H9 (cell line): ENCODE measurements around the gene TNIP1. TPM values are rescaled to one million over a fixed set of nuclear protein-coding genes. Genes with fewer than 3 reads are reported as not detected.

Experiments used
- DNase-seq: peaks from one replicate; pipeline ENCODE4 v3.0.0-alpha.2; 2017
- H2AFZ ChIP-seq: one replicate; pipeline ENCODE4 v1.6.1; 2013; ENCODE audit warnings: mild to moderate bottlenecking, low read length, control low read depth, moderate library complexity
- H2AK5ac ChIP-seq: 2 replicates; pipeline ENCODE4 v1.6.1; 2013; ENCODE audit warnings: low read length, control low read depth, mixed read lengths; ENCODE audit not compliant: insufficient read length
- H2BK120ac ChIP-seq: one replicate; pipeline ENCODE4 v1.6.1; 2013; ENCODE audit warnings: low read depth, mild to moderate bottlenecking, low read length, control low read depth, inconsistent platforms; ENCODE audit not compliant: poor library complexity, severe bottlenecking
- H2BK12ac ChIP-seq: 2 replicates; pipeline ENCODE4 v1.6.1; 2013; ENCODE audit warnings: low read length, control low read depth, mixed read lengths, low read depth; ENCODE audit not compliant: insufficient read length
- H2BK15ac ChIP-seq: 2 replicates; pipeline ENCODE4 v1.6.1; 2013; ENCODE audit warnings: low read depth, low read length, control low read depth
- H2BK20ac ChIP-seq: one replicate; pipeline ENCODE4 v1.6.1; 2013; ENCODE audit warnings: low read depth, mild to moderate bottlenecking, low read length, control low read depth, inconsistent platforms; ENCODE audit not compliant: poor library complexity, severe bottlenecking
- H2BK5ac ChIP-seq: 2 replicates; pipeline ENCODE4 v1.6.1; 2013; ENCODE audit warnings: low read length, control low read depth, mixed read lengths; ENCODE audit not compliant: insufficient read length
- H3K14ac ChIP-seq: 2 replicates; pipeline ENCODE4 v1.6.1; 2013; ENCODE audit warnings: low read length, control low read depth; ENCODE audit not compliant: insufficient read depth
- H3K18ac ChIP-seq: 2 replicates; pipeline ENCODE4 v1.6.1; 2013; ENCODE audit warnings: low read depth, mild to moderate bottlenecking, mixed read lengths, low read length, control low read depth; ENCODE audit not compliant: insufficient read length
- H3K23ac ChIP-seq: 2 replicates; pipeline ENCODE4 v1.6.1; 2013; ENCODE audit warnings: low read length, control low read depth, mixed read lengths, low read depth; ENCODE audit not compliant: insufficient read length
- H3K23me2 ChIP-seq: 2 replicates; pipeline ENCODE4 v1.6.1; 2013; ENCODE audit warnings: low read depth, mild to moderate bottlenecking, mixed read lengths, low read length, control low read depth; ENCODE audit not compliant: insufficient read length, poor library complexity, severe bottlenecking
- H3K27ac ChIP-seq: 2 replicates; pipeline ENCODE4 v1.5.1; 2013; ENCODE audit warnings: low read length, control low read depth, mixed read lengths, low read depth; ENCODE audit not compliant: insufficient read length
- H3K27me3 ChIP-seq: 2 replicates; pipeline ENCODE4 v1.6.1; 2013; ENCODE audit warnings: low read length, control low read depth, inconsistent platforms; ENCODE audit not compliant: insufficient read depth
- H3K4ac ChIP-seq: 2 replicates; pipeline ENCODE4 v1.6.1; 2013; ENCODE audit warnings: low read depth, mild to moderate bottlenecking, control low read depth, inconsistent platforms, low read length, moderate library complexity
- H3K4me1 ChIP-seq: 2 replicates; pipeline ENCODE4 v1.6.1; 2013; ENCODE audit warnings: low read length, control low read depth, inconsistent platforms; ENCODE audit not compliant: insufficient read depth
- H3K4me2 ChIP-seq: 2 replicates; pipeline ENCODE4 v1.6.1; 2013; ENCODE audit warnings: low read length, control low read depth, mixed read lengths; ENCODE audit not compliant: insufficient read length, insufficient read depth
- H3K56ac ChIP-seq: 2 replicates; pipeline ENCODE4 v1.6.1; 2013; ENCODE audit warnings: low read depth, mild to moderate bottlenecking, mixed read lengths, low read length, control low read depth; ENCODE audit not compliant: insufficient read length
- H3K79me1 ChIP-seq: 2 replicates; pipeline ENCODE4 v1.6.1; 2013; ENCODE audit warnings: low read depth, mild to moderate bottlenecking, moderate library complexity, low read length, control low read depth, inconsistent platforms; ENCODE audit not compliant: insufficient read depth, poor library complexity, severe bottlenecking
- H3K79me2 ChIP-seq: 2 replicates; pipeline ENCODE4 v1.6.1; 2013; ENCODE audit warnings: low read length, control low read depth, inconsistent platforms; ENCODE audit not compliant: insufficient read depth
- H3K9ac ChIP-seq: 2 replicates; pipeline ENCODE4 v1.6.1; 2013; ENCODE audit warnings: low read length, control low read depth, mixed read lengths; ENCODE audit not compliant: insufficient read length; ENCODE audit errors: extremely low read depth
- H3K9me3 ChIP-seq: one replicate; pipeline ENCODE4 v1.6.1; 2013; ENCODE audit warnings: low read depth, low read length, inconsistent platforms; ENCODE audit not compliant: control insufficient read depth
- H3T11ph ChIP-seq: one replicate; pipeline ENCODE4 v1.6.1; 2013; ENCODE audit warnings: mild to moderate bottlenecking, low read length, control low read depth, inconsistent platforms
- H4K20me1 ChIP-seq: one replicate; pipeline ENCODE4 v1.6.1; 2013; ENCODE audit not compliant: control insufficient read depth, insufficient read length, insufficient read depth
- H4K5ac ChIP-seq: 2 replicates; pipeline ENCODE4 v1.6.1; 2013; ENCODE audit warnings: low read depth, mild to moderate bottlenecking, mixed read lengths, low read length, control low read depth; ENCODE audit not compliant: insufficient read length
- H4K8ac ChIP-seq: replicated peaks from 2 replicates; pipeline ENCODE4 v1.6.1; 2013; ENCODE audit warnings: low read length, control low read depth, mixed read lengths, low read depth; ENCODE audit not compliant: insufficient read length
- H4K91ac ChIP-seq: 2 replicates; pipeline ENCODE4 v1.6.1; 2013; ENCODE audit warnings: low read depth, mild to moderate bottlenecking, moderate library complexity, mixed read lengths, low read length, control low read depth; ENCODE audit not compliant: insufficient read length
- H3K27ac Mint-ChIP-seq, 3 experiments: 2 replicates in 2 of 3; 3 replicates in 1 of 3; pipeline ENCODE4 v1.8.0; 2020 to 2021; ENCODE audit warnings: mixed read lengths in 3 of 3, mild to moderate bottlenecking in 1 of 3, moderate library complexity in 1 of 3
- H3K27me3 Mint-ChIP-seq: 2 replicates; pipeline ENCODE4 v1.8.0; 2021; ENCODE audit warnings: low read depth, mild to moderate bottlenecking, moderate library complexity, mixed read lengths
- H3K36me3 Mint-ChIP-seq, 3 experiments: 2 replicates in 2 of 3; 3 replicates in 1 of 3; pipeline ENCODE4 v1.8.0; 2020 to 2021; ENCODE audit warnings: low read depth in 3 of 3, mixed read lengths in 3 of 3; ENCODE audit not compliant: insufficient read depth in 1 of 3
- H3K4me1 Mint-ChIP-seq, 2 experiments: 2 replicates each; pipeline ENCODE4 v1.8.0; 2020; ENCODE audit warnings: mixed read lengths in 2 of 2
- H3K4me3 Mint-ChIP-seq, 2 experiments: 2 replicates in 1 of 2; 3 replicates in 1 of 2; pipeline ENCODE4 v1.8.0; 2020 to 2021; ENCODE audit warnings: mild to moderate bottlenecking in 2 of 2, mixed read lengths in 2 of 2, moderate library complexity in 1 of 2
- H3K9me3 Mint-ChIP-seq, 2 experiments: 2 replicates in 1 of 2; 3 replicates in 1 of 2; pipeline ENCODE4 v1.8.0; 2020; ENCODE audit warnings: mild to moderate bottlenecking in 2 of 2, mixed read lengths in 2 of 2, moderate library complexity in 1 of 2
- CTCF ChIP-seq: fragments of 200-600 bp; sonication (generic); conservative IDR thresholded peaks from 3 replicates; pipeline ENCODE4 v1.8.0; 2021; ENCODE audit warnings: antibody characterized with exemption, mild to moderate bottlenecking
- WGBS: extraction: QIAGEN DNeasy Blood & Tissue Kit; methylation state at CpG from one replicate; pipeline ENCODE4 v1.1.7; 2013; ENCODE audit warnings: missing lambda C conversion rate, low lambda C conversion rate, mixed read lengths; ENCODE audit not compliant: insufficient read length; ENCODE audit errors: extremely low coverage; 5-methylcytosine and 5-hydroxymethylcytosine counted together
- total RNA-seq: library from RNA; stranded (reverse); gene quantifications from 2 replicates; pipeline ENCODE4 v1.2.1, GENCODE V29; 2021

TNIP1 gene
- total RNA-seq, 1 experiment from 2014 or later = 40.8 TPM

- Histone ChIP-seq H3K4me2 (no peak overlapping the region), H4K5ac (no peak overlapping the region), H3K18ac (no peak overlapping the region), H3K79me2 (no peaks in the 10 kb centered on the region), H2BK5ac (no peak overlapping the region), H3T11ph (no peak overlapping the region), H2BK15ac (no peak overlapping the region), H3K79me1 (no peaks in the 10 kb centered on the region), H2AK5ac (no peak overlapping the region), H3K4ac (no peak overlapping the region), H3K9me3 (no peaks in the 10 kb centered on the region), H3K23ac (no peak overlapping the region), H3K27me3 (no peaks in the 10 kb centered on the region), H4K20me1 (no peaks in the 10 kb centered on the region), H2BK12ac (no peak overlapping the region), H2BK120ac (no peak overlapping the region), H3K23me2 (no peaks in the 10 kb centered on the region), H4K91ac (no peak overlapping the region), H3K9ac (no peak overlapping the region), H3K14ac (no peak overlapping the region), H2AFZ (no peak overlapping the region), H4K8ac (no peak overlapping the region), H3K27ac (no peak overlapping the region), H3K4me1 (no peaks in the 10 kb centered on the region; the same call in 1 of the 2 replicates), H3K56ac (no peak overlapping the region), H2BK20ac (no peak overlapping the region)
- Mint-ChIP-seq H3K9me3 (no peaks in the 10 kb centered on the region; a peak in 1 of 5 replicates), H3K27me3 (no peaks in the 10 kb centered on the region), H3K4me3 (no peak overlapping the region), H3K27ac (no peak overlapping the region), H3K36me3 (peaks cover 2 to 42% (median 30%) of the 10 kb centered on the region in 3 experiments; a peak in 5 of 7 replicates), H3K4me1 (no peaks in the 10 kb centered on the region)
- no CpG with 5 or more reads among the region's 7 CpGs for WGBS
- no peak for DNase-seq
- TF ChIP-seq CTCF = no peak
Measured at GRCh38 chr5:151038801-151039238, 42.0 kb downstream of the TNIP1 start.
